MCF 10A (cell line): Measurements from ENCODE around the gene ZP2. TPM values are rescaled to one million over a fixed set of nuclear protein-coding genes. Genes with fewer than 3 reads are reported as not detected.

Experiments used
- BruUV-seq: library from RNA; stranded (reverse); fragments of 400-500 nt; replicated peaks from 2 replicates; lab custom pipeline; 2021; lab: Mats Ljungman, UMichigan
- CTCF ChIA-PET: fragments of 300-600 bp; sonication (Branson Sonifier 250); formaldehyde crosslinking; extraction: SDS; loops from one replicate; lab custom pipeline; 2021; ENCODE audit warnings: antibody characterized with exemption, inconsistent platforms; lab: Yijun Ruan, JAX
- POLR2A ChIA-PET: fragments of 300-600, 350-650 bp; sonication (Branson Sonifier 250); formaldehyde crosslinking; extraction: SDS; loops from one replicate; lab custom pipeline; 2020; ENCODE audit warnings: antibody characterized with exemption, inconsistent platforms; lab: Yijun Ruan, JAX
- DNase-seq: peaks from one replicate; pipeline ENCODE4 v3.0.0-alpha.2; 2018; ENCODE audit not compliant: unreplicated experiment
- H3K27ac Mint-ChIP-seq: one replicate; pipeline ENCODE4 v1.8.0; 2022; ENCODE audit warnings: mild to moderate bottlenecking, low read depth, mixed read lengths; ENCODE audit not compliant: unreplicated experiment
- H3K27me3 Mint-ChIP-seq: one replicate; pipeline ENCODE4 v1.8.0; 2022; ENCODE audit warnings: mixed read lengths; ENCODE audit not compliant: insufficient read depth, unreplicated experiment
- H3K36me3 Mint-ChIP-seq: one replicate; pipeline ENCODE4 v1.8.0; 2022; ENCODE audit warnings: mild to moderate bottlenecking, moderate library complexity, mixed read lengths; ENCODE audit not compliant: insufficient read depth, unreplicated experiment
- H3K4me1 Mint-ChIP-seq: one replicate; pipeline ENCODE4 v1.8.0; 2022; ENCODE audit warnings: mixed read lengths; ENCODE audit not compliant: insufficient read depth, unreplicated experiment
- H3K4me3 Mint-ChIP-seq: one replicate; pipeline ENCODE4 v1.8.0; 2022; ENCODE audit warnings: mild to moderate bottlenecking, moderate library complexity, mixed read lengths; ENCODE audit not compliant: unreplicated experiment
- H3K9me3 Mint-ChIP-seq: one replicate; pipeline ENCODE4 v1.8.0; 2022; ENCODE audit warnings: mixed read lengths; ENCODE audit not compliant: unreplicated experiment
- CTCF ChIP-seq: fragments of 200-600 bp; IDR thresholded peaks from one replicate; pipeline ENCODE4 v1.8.0; 2022; ENCODE audit warnings: antibody characterized with exemption, mild to moderate bottlenecking; ENCODE audit not compliant: unreplicated experiment
- intact Hi-C: fragments of 100-400 bp; cut with micrococcal nuclease; formaldehyde crosslinking; loops from 2 replicates; pipeline ENCODE4 v1.14.1; 2022
- total RNA-seq: library from RNA; stranded (reverse); gene quantifications from 2 replicates; pipeline ENCODE4 v1.2.3, GENCODE V29; 2022

ZP2 gene
- total RNA-seq, 1 experiment from 2014 or later: not detected

DNA sequence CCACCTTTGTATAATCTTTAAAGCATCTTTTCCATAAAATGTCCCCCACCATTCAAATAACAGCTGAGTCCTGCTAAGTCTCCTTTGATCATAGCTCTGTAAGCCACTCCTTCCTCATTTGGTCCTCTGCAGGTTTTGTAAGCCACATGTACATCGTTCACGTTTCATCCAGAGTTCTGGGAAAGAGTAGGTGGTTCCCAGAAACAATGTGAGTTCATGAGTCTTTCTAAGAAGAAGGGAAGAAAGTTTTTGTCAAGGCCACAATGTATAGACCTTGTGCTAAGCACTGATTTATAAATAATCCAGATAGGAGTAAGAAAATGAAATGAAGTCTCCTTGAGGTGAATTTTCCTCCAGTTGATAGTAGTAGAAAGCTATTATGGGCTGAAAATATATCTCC lies 13.4 kb upstream of the ZP2 start:
- Mint-ChIP-seq H3K4me3 (no peak overlapping the region), H3K4me1 (no peaks in the 10 kb centered on the region), H3K36me3 (no peaks in the 10 kb centered on the region), H3K9me3 (no peaks in the 10 kb centered on the region), H3K27ac (no peak overlapping the region), H3K27me3 (peaks cover 71% of the 10 kb centered on the region)
- ChIA-PET CTCF (interaction anchor here (0.7 to 0.8 kb wide), 2 partner anchors 9 to 11 kb away, joined by 4 read pairs; no protein-coding TSS in a partner anchor), POLR2A (no interaction called here)
- intact Hi-C loops: no loop called here
- no peak for DNase-seq
- no TSS peak for BruUV-seq
- TF ChIP-seq CTCF: no peak

DNA sequence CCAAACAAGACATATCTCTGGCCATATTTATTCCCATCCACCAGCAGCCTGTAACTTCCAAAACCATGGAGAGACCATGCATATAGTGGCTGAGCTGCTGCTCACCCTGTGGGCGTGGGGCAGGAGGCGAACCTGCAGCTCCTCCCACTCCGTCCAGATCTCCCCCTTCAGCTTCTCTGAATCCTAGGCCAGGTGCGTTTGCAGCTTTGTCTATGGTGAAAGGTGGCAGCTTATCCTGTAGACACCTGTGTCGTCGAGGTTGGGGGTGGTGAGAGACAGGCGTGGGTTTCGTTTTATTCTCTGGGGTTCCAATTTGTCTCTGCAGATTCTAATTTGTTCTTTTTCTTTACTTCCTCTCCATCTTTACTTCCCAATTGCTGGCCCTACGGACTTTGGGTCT lies 12.4 kb upstream of the ZP2 start:
- POLR2A ChIA-PET: interaction anchor here (1.1 kb wide), 1 partner anchor 77 kb away, joined by 3 read pairs; no protein-coding TSS in a partner anchor

GRCh38 chr16:21222495-21223337 lies 11.3 kb upstream of the ZP2 start:
- CTCF ChIA-PET: interaction anchor here (0.5 kb wide), 1 partner anchor 528 kb away, joined by 3 read pairs; no protein-coding TSS in a partner anchor
- H3K27ac Mint-ChIP-seq: no peak overlapping the region
- DNase-seq: no peak
- POLR2A ChIA-PET: interaction anchor here (0.5 to 1.1 kb wide), 3 partner anchors 18 to 359 kb away, joined by 3 read pairs; no protein-coding TSS in a partner anchor
- TF ChIP-seq CTCF: no peak
- BruUV-seq: no TSS peak
- H3K9me3 Mint-ChIP-seq: no peaks in the 10 kb centered on the region
- intact Hi-C loops: no loop called here
- no peak overlapping the region for H3K4me3 Mint-ChIP-seq
- peaks cover 50% of the 10 kb centered on the region for H3K27me3 Mint-ChIP-seq
- no peaks in the 10 kb centered on the region for H3K36me3 Mint-ChIP-seq
- no peaks in the 10 kb centered on the region for H3K4me1 Mint-ChIP-seq

More for the DNA sequence above, 12.4 kb upstream of the ZP2 start:
- CTCF ChIA-PET: interaction anchor here (0.7 kb wide), 1 partner anchor 10 kb away, joined by 4 read pairs; no protein-coding TSS in a partner anchor
- H3K4me1 Mint-ChIP-seq: no peaks in the 10 kb centered on the region
- intact Hi-C loops: no loop called here
- no peak for TF ChIP-seq CTCF
- no TSS peak for BruUV-seq
- no peaks in the 10 kb centered on the region for H3K9me3 Mint-ChIP-seq
- H3K27me3 Mint-ChIP-seq: peaks cover 61% of the 10 kb centered on the region
- H3K4me3 Mint-ChIP-seq: no peak overlapping the region
- no peak for DNase-seq
- no peak overlapping the region for H3K27ac Mint-ChIP-seq
- H3K36me3 Mint-ChIP-seq: no peaks in the 10 kb centered on the region

DNA sequence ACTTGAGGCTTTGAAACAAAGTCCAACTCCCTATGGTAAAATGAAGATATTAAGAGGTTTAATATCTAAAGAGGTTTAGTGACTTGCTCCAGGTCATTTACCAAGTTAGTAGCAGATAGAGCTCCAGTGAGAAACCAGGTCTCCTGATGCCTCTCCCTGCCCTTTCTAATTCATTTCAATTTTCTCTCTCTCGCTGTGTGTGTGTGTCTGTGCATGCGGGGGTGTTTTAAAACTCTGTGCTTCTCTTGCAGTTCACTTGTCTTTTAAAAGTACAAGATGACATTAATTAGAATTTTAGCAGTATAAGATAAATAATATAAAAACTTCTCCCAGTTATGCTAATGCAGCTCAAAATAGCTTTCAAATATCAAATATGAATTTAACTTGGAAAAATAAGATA lies 8.2 kb upstream of the ZP2 start:
- intact Hi-C loops: no loop called here
- BruUV-seq: no TSS peak
- Mint-ChIP-seq H3K4me1 (no peaks in the 10 kb centered on the region), H3K36me3 (no peaks in the 10 kb centered on the region), H3K27ac (no peak overlapping the region), H3K4me3 (no peak overlapping the region), H3K27me3 (peaks cover 23% of the 10 kb centered on the region), H3K9me3 (no peaks in the 10 kb centered on the region)
- ChIA-PET CTCF (interaction anchor here (0.8 kb wide), 1 partner anchor 81 kb away, joined by 3 read pairs; no protein-coding TSS in a partner anchor), POLR2A (interaction anchor here (0.7 kb wide), 1 partner anchor 16 kb away, joined by 3 read pairs; no protein-coding TSS in a partner anchor)
- no peak for DNase-seq
- no peak for TF ChIP-seq CTCF
